Mesodermal cell (in vitro differentiated cells): ENCODE measurements around the gene FAH.
"Not testable (repeated sequence)": the region's sequence is repeated elsewhere in the genome, so short reads cannot be mapped to it uniquely, and the experiment has no call there.

Experiments used
- H3K27ac ChIP-seq: 2 replicates; pipeline ENCODE4 v1.7.0; 2013; ENCODE audit warnings: mild to moderate bottlenecking, low read depth, low read length, moderate library complexity; ENCODE audit not compliant: severe bottlenecking
- H3K36me3 ChIP-seq: 2 replicates; pipeline ENCODE4 v1.7.1; 2013; ENCODE audit warnings: mild to moderate bottlenecking, low read length, moderate library complexity; ENCODE audit not compliant: control insufficient read depth, insufficient read depth
- H3K4me1 ChIP-seq: one replicate; pipeline ENCODE4 v1.7.1; 2013; ENCODE audit warnings: mild to moderate bottlenecking, low read length; ENCODE audit not compliant: insufficient read depth, control insufficient read depth, poor library complexity, severe bottlenecking
- H3K4me3 ChIP-seq: 2 replicates; pipeline ENCODE4 v1.7.0; 2013; ENCODE audit warnings: low read length, control low read depth, mild to moderate bottlenecking; ENCODE audit not compliant: insufficient read depth, poor library complexity, severe bottlenecking; ENCODE audit errors: extremely low read depth
- H3K9me3 ChIP-seq: 2 replicates; pipeline ENCODE4 v1.7.1; 2013; ENCODE audit warnings: mild to moderate bottlenecking, low read length, moderate library complexity; ENCODE audit not compliant: control insufficient read depth
- WGBS, 2 experiments: methylation state at CpG; one replicate each; pipeline ENCODE4 v1.1.5; 2013; ENCODE audit warnings: missing lambda C conversion rate in 2 of 2; ENCODE audit not compliant: insufficient coverage in 2 of 2; 5-methylcytosine and 5-hydroxymethylcytosine counted together

The FAH gene

DNA sequence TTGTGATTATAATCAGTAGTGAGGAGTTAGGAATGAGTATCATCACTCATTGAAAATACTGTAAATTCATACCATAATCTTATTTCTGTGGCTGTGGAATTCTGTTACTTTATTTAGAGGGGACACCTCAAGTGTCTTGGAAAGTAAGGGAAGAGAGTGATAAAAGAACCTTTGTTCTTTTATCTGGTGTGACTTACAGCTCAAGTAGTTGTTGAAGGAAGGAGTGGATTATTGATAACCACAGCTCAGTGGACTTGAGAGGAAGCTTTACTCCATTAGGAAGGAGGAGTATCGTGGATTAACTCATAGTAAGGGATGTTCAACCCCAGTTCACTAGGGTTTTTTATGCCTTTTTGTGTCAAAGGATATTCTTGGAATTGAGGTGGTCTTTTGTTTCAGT is 32.2 kb upstream of the FAH start:
- Histone ChIP-seq H3K36me3 (peaks cover 23% of the 10 kb centered on the region), H3K9me3 (no peaks in the 10 kb centered on the region), H3K4me3 (no peak overlapping the region), H3K27ac (no peak overlapping the region), H3K4me1 (peaks cover 9% of the 10 kb centered on the region)
- WGBS, 2 experiments: 75 to 83% methylated on average over 1 of the region's 1 CpG

DNA sequence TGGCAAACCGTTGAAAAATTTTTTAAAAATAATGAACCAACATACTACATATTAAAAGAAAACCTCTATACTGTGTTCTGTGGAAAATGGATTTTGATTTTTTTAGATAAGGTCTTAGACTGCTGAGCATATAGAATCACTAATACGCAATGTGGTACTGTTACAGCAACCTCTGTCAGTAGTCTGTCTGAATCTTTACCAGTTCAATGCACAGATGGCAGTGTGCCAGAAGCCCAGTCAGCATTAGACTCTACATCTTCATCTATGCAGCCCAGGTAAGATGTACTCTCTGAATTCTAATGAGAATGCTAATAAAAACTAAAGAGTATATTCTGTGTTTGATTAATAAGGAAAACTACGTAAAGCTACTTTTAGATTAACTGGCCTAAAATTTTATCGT is 31.3 kb upstream of the FAH start:
- H3K36me3 ChIP-seq: peaks cover 31% of the 10 kb centered on the region
- H3K27ac ChIP-seq: no peak overlapping the region
- WGBS, 2 experiments: 94 to 100% methylated on average over 2 to 3 of the region's 4 CpGs

DNA sequence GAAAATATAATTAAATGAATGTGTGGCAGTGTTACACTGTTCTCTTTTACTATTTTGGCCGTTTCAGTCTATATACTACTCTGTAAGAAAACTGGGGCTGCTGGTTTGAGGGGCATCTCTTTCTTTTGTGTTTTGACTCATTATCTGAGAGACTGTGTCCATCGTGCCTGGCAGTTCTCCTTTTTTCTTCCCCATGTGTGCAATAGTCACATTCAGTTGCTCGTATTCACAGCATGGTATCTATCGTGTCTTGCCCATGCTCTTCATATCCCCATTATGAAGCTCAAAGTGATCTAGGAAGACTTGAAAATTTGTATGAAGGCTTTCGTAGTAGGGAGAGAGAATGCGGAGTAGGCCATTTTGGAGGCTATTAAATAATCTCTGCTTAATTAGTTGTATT is 29.8 kb upstream of the FAH start:
- H3K4me3 ChIP-seq: no peak overlapping the region
- no peak overlapping the region for H3K27ac ChIP-seq
- H3K4me1 ChIP-seq: peaks cover 9% of the 10 kb centered on the region
- WGBS, 2 experiments: 100% methylated on average over 4 to 5 of the region's 6 CpGs
- H3K36me3 ChIP-seq: peaks cover 39% of the 10 kb centered on the region
- H3K9me3 ChIP-seq: no peaks in the 10 kb centered on the region

More for the DNA sequence above, 31.3 kb upstream of the FAH start:
- Histone ChIP-seq H3K4me3 (no peak overlapping the region), H3K4me1 (peaks cover 9% of the 10 kb centered on the region), H3K9me3 (no peaks in the 10 kb centered on the region)

DNA sequence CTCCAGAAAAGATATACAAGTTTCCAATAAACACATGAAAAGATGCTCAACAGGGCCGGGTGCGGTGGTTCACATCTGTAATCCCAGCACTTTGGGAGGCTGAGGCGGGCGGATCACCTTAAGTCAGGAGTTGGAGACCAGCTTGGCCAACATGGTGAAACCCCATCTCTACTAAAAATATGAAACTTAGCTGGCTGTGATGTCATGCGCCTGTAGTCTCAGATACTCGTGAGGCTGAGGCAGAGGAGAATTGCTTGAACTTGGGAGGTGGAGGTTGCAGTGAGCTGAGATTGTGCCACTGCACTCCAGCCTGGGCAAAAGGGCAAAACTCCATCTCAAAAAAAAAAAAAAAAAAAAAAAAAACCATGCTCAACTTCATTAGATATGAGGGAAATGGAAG is 25.5 kb upstream of the FAH start:
- H3K36me3 ChIP-seq: peaks cover 48% of the 10 kb centered on the region
- not testable (repeated sequence) for H3K9me3 ChIP-seq, H3K4me3 ChIP-seq, H3K4me1 ChIP-seq, H3K27ac ChIP-seq
- WGBS, 2 experiments: 93 to 100% methylated on average over 1 to 6 of the region's 6 CpGs

DNA sequence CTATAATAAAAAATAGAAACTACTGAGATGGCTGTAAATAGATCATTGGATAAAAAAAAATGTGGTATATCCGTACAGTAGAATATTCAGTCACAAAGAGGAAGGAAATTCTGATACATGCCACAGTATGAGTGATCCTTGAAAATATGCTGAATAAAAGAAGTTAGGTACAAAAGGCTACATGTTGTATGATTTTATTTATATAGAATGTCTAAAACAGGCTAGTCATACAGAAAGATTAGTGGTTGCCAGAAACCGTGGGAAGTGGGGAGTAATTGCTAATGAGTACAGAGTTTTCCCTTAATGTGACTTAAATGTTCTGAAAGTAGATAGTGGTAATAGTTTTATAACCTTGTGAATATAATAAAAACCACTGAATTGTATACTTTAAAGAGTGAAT is 24.9 kb upstream of the FAH start:
- Histone ChIP-seq H3K27ac (no peak overlapping the region), H3K4me3 (no peak overlapping the region), H3K36me3 (peaks cover 48% of the 10 kb centered on the region), H3K4me1 (no peaks in the 10 kb centered on the region), H3K9me3 (no peaks in the 10 kb centered on the region)
- 100% methylated on average over 2 of the region's 2 CpGs for WGBS, 2 experiments

DNA sequence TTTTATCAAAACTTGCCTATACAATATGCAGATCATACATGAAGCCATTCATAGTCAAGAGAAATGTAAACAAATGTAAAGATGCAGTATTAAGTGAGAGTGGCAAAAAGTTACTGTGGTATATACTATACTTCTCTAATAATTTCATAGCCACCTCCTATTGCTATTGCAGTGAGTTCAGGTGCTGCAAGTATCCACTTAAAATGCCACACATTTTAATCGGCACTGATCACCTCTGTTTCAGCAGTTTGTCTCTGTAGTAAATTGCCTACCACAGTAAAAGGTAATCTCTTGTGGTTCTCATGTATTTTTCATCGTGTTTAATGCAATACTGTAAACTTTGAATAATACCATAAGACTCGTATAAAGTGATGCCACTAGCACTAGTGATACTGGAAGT is 20.4 kb upstream of the FAH start:
- peaks cover 47% of the 10 kb centered on the region for H3K36me3 ChIP-seq

DNA sequence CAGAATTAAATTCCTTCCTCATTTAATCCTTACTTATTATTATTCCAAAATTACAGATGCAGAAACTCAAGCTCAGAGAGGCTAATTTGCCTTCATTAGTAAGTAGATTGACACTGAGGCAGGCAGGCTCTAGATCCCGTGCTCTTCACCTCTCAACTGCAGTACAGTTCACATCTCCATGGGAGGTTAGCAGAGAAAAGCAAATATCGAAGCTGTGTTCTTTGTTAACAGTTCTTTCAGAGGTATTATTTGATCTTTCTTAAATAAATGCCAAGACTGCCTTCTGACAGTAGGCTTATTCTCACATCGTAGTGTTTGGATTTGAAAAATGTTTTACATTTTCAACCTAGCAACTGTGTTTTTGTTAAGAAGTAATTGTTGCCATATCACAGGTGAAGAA is 15.9 kb upstream of the FAH start:
- Histone ChIP-seq H3K4me3 (no peak overlapping the region), H3K4me1 (no peaks in the 10 kb centered on the region), H3K9me3 (no peaks in the 10 kb centered on the region), H3K36me3 (peaks cover 48% of the 10 kb centered on the region), H3K27ac (no peak overlapping the region)
- WGBS, 2 experiments: 100% methylated on average over 2 of the region's 3 CpGs; no CpG with 5 or more reads in 1 of the 2 experiments

More for the DNA sequence above, 20.4 kb upstream of the FAH start:
- H3K4me3 ChIP-seq: no peak overlapping the region
- H3K9me3 ChIP-seq: no peaks in the 10 kb centered on the region
- no peaks in the 10 kb centered on the region for H3K4me1 ChIP-seq
- 80 to 93% methylated on average over 1 to 2 of the region's 3 CpGs for WGBS, 2 experiments
- no peak overlapping the region for H3K27ac ChIP-seq

DNA sequence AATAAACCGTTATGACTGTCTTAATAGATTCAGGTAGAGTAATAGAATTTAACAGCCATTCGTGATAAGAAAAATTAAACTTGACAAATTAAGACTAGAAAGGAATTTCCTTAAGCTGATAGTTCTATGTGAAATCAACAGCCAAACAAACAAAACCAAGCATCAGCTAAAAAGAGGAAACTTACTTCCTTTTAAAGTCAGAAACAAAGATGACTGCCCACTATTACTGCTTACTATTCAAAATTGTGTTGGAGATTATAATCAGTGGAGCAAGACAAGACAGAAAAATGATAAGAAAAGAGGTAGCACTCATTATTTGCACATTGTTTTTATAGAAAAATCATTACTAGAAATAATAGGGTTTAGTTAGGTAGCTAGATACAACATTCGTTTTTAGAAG is 13.8 kb upstream of the FAH start:
- Histone ChIP-seq H3K36me3 (peaks cover 34% of the 10 kb centered on the region), H3K4me1 (no peaks in the 10 kb centered on the region), H3K27ac (no peak overlapping the region), H3K9me3 (no peaks in the 10 kb centered on the region), H3K4me3 (no peak overlapping the region)
- WGBS, 2 experiments: no CpG with 5 or more reads among the region's 3 CpGs

DNA sequence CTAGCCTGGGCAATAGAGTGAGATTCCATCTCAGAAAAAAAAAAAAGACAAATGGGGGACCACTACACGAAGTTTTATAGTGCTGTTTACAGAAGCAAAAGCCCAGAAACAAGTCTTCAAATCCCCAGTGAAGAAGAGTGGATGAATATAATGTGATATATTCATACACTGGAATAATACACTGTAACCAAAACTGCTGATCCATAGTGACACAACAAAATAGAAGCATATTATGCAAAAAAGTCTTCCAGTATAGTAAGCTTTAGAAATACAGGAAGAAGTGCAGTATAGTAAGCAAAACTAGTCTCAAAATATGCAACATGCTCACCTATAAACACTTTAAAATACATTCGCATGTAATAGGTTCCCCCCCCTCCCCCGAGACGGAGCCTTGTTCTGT is 11.9 kb upstream of the FAH start:
- H3K27ac ChIP-seq: no peak overlapping the region
- H3K36me3 ChIP-seq: peaks cover 17% of the 10 kb centered on the region
- H3K4me1 ChIP-seq: no peaks in the 10 kb centered on the region
- WGBS, 2 experiments: 92% methylated on average over 2 of the region's 4 CpGs; no CpG with 5 or more reads in 1 of the 2 experiments
- no peaks in the 10 kb centered on the region for H3K9me3 ChIP-seq
- no peak overlapping the region for H3K4me3 ChIP-seq

DNA sequence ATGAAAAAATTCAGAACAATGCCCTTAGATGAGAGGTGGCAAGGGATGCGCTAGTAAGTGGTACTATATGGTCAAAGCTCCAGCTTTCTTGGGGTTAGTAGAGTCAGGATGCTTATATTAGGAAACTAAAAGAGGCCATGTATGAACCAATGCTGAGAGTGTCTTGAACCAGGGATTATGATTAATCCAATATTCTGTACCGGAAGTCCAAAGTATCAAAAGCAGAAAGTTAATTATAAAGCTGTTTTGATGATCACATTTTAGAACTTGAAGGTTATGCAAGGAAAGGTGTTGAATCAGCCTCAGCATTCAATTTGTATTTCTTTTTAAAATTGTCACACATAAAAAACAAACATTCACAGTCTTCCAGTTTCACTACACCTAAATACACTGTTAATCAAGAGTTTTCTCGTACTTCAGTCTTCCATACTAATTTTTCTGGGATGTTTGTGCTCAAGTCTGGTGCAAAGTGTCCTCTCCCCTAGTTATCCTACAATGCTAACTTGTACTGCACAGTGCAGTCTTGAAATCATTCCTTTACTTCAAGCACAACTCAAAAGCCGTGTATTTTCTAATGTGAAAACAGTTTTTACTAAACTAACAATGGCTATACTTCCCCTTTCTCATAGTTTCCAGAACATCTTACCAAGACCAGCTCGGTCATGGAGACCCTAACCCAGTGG is 10.7 kb upstream of the FAH start:
- 98% methylated on average over 4 to 5 of the region's 5 CpGs for WGBS, 2 experiments
- H3K36me3 ChIP-seq: peaks cover 15% of the 10 kb centered on the region
- H3K4me3 ChIP-seq: no peak overlapping the region
- H3K27ac ChIP-seq: no peak overlapping the region
- H3K9me3 ChIP-seq: no peaks in the 10 kb centered on the region
- no peaks in the 10 kb centered on the region for H3K4me1 ChIP-seq

DNA sequence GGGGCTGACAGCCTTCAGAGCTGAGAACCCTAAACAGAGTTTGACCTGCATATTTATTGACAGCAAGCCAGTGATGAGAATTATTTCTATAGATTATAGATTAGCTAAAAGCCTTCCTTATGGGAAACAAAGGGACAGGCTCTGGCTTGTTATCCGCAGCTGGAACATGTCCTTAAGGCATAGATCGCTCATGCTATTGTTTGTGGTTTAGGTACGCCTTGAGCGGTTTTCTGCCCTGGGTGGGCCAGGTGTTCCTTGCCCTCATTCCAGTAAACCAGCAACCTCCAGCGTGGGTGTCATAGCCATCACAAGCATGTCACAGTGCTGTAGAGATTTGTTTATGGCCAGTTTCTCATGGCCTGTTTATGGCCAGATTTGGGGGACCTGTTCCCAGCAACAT is 10.2 kb upstream of the FAH start:
- no peaks in the 10 kb centered on the region for H3K9me3 ChIP-seq
- no peak overlapping the region for H3K27ac ChIP-seq
- WGBS, 2 experiments: 67 to 89% methylated on average over 1 to 5 of the region's 5 CpGs
- no peak overlapping the region for H3K4me3 ChIP-seq
- peaks cover 9% of the 10 kb centered on the region for H3K36me3 ChIP-seq
- H3K4me1 ChIP-seq: no peaks in the 10 kb centered on the region
